Smooth muscle cell of the brain vasculature (primary cell): ENCODE measurements around the gene HOXA10.

Experiments
- DNase-seq: peaks from one replicate; pipeline ENCODE4 v3.0.0-alpha.2; 2012; ENCODE audit warnings: low read depth, low spot score

Gene HOXA10

GRCh38 chr7:27146491-27147198 is 27.5 kb downstream of the HOXA10 start:
- no peak for DNase-seq

GRCh38 chr7:27145914-27146412 is 28.2 kb downstream of the HOXA10 start:
- DNase-seq = no peak

GRCh38 chr7:27145165-27145913 is 28.8 kb downstream of the HOXA10 start:
- no peak for DNase-seq

- no peak for DNase-seq
Observed at GRCh38 chr7:27144781-27145164, 29.3 kb downstream of the HOXA10 start.

- no peak for DNase-seq
Observed at GRCh38 chr7:27143950-27144780, 30.0 kb downstream of the HOXA10 start.

- no peak for DNase-seq
Observed at GRCh38 chr7:27143023-27143949, 30.8 kb downstream of the HOXA10 start, which contains the start of gene HOXA5. Gene HOXA5, minus strand, starts transcription at chr7:27143681. Its CDS starts 74 bp downstream, at chr7:27143607.

- DNase-seq = no peak
Observed at GRCh38 chr7:27142580-27143022, 31.5 kb downstream of the HOXA10 start.

GRCh38 chr7:27141923-27142579 is 32.1 kb downstream of the HOXA10 start:
- DNase-seq = no peak

GRCh38 chr7:27141137-27141922 is 32.8 kb downstream of the HOXA10 start:
- DNase-seq = no peak

- DNase-seq = no peak
Observed at GRCh38 chr7:27140126-27140857, 33.8 kb downstream of the HOXA10 start.

- DNase-seq = no peak
Observed at GRCh38 chr7:27139334-27140125, 34.6 kb downstream of the HOXA10 start.

GRCh38 chr7:27138985-27139333 is 35.2 kb downstream of the HOXA10 start:
- no peak for DNase-seq

GRCh38 chr7:27138472-27138871 is 35.6 kb downstream of the HOXA10 start:
- DNase-seq = no peak

GRCh38 chr7:27137640-27138315 is 36.3 kb downstream of the HOXA10 start:
- no peak for DNase-seq

- DNase-seq = no peak
Observed at GRCh38 chr7:27134392-27134791, 39.7 kb downstream of the HOXA10 start.

- DNase-seq = no peak
Observed at GRCh38 chr7:27133409-27134231, 40.5 kb downstream of the HOXA10 start.

GRCh38 chr7:27132978-27133377 is 41.1 kb downstream of the HOXA10 start:
- DNase-seq = no peak
